Osteoblast (primary cell): ENCODE results near the gene DDI2. TPM values are rescaled to one million over a fixed set of nuclear protein-coding genes. Genes with fewer than 3 reads are reported as not detected.
A peak's percentile ranks its signal among the peaks of the same experiment; 100 is the strongest.
"Not testable (repeated sequence)": the region's sequence is repeated elsewhere in the genome, so short reads cannot be mapped to it uniquely, and the experiment has no call there.

ENCODE experiments used
- DNase-seq: peaks from one replicate; pipeline ENCODE4 v3.0.0; 2011; ENCODE audit warnings: low spot score, mixed read lengths; ENCODE audit not compliant: insufficient read length; ENCODE audit errors: missing footprints
- H2AFZ ChIP-seq: 2 replicates; pipeline ENCODE4 v1.6.0; 2011; ENCODE audit warnings: mild to moderate bottlenecking, low read length
- H3K27ac ChIP-seq: 2 replicates; pipeline ENCODE4 v1.5.1; 2011; ENCODE audit warnings: mild to moderate bottlenecking, low read depth, low read length, moderate library complexity
- H3K27me3 ChIP-seq: 2 replicates; pipeline ENCODE4 v1.6.0; 2012; ENCODE audit warnings: mild to moderate bottlenecking, control low read depth, inconsistent platforms, low read length, moderate library complexity; ENCODE audit not compliant: insufficient read depth
- H3K36me3 ChIP-seq: 2 replicates; pipeline ENCODE4 v1.5.1; 2011; ENCODE audit warnings: mild to moderate bottlenecking, low read length, control low read depth, moderate library complexity; ENCODE audit not compliant: insufficient read depth
- H3K4me1 ChIP-seq: 2 replicates; pipeline ENCODE4 v1.5.1; 2011; ENCODE audit warnings: mild to moderate bottlenecking, low read length, control low read depth, moderate library complexity; ENCODE audit not compliant: insufficient read depth
- H3K4me2 ChIP-seq: 2 replicates; pipeline ENCODE4 v1.6.0; 2011; ENCODE audit warnings: mild to moderate bottlenecking, low read length; ENCODE audit not compliant: insufficient read depth
- H3K4me3 ChIP-seq: fragments of 200-600 bp; sonication (generic); 3 replicates; pipeline ENCODE4 v1.5.1; 2012; ENCODE audit warnings: mild to moderate bottlenecking, low read length, inconsistent platforms; ENCODE audit not compliant: insufficient read depth
- H3K79me2 ChIP-seq: 2 replicates; pipeline ENCODE4 v1.6.0; 2012; ENCODE audit warnings: mild to moderate bottlenecking, low read length, control low read depth, inconsistent platforms; ENCODE audit not compliant: insufficient read depth
- H3K9me3 ChIP-seq: 2 replicates; pipeline ENCODE4 v1.5.1; 2011; ENCODE audit warnings: low read depth, low read length, control low read depth
- H4K20me1 ChIP-seq: 2 replicates; pipeline ENCODE4 v1.6.0; 2012; ENCODE audit warnings: mild to moderate bottlenecking, low read length, control low read depth; ENCODE audit not compliant: insufficient read depth
- CTCF ChIP-seq: IDR thresholded peaks from 2 replicates; pipeline ENCODE4 v1.5.1; 2011; ENCODE audit warnings: mild to moderate bottlenecking, low read depth, low read length, moderate library complexity; ENCODE audit errors: extremely low read depth
- total RNA-seq: library from RNA; depleted of rRNA; stranded (reverse); fragments of >200 nt; gene quantifications from 2 replicates; pipeline ENCODE4 v1.2.3, GENCODE V29; 2012

DDI2 gene
- total RNA-seq, 1 donor, result 29.3 TPM

GRCh38 chr1:15592285-15592684 is 25.0 kb upstream of the DDI2 start:
- Histone ChIP-seq H3K9me3 (no peaks in the 10 kb centered on the region), H3K4me2 (no peak overlapping the region), H3K4me1 (no peaks in the 10 kb centered on the region), H2AFZ (no peak overlapping the region), H3K27me3 (peaks cover 5% of the 10 kb centered on the region), H3K4me3 (no peak overlapping the region), H3K36me3 (no peaks in the 10 kb centered on the region), H3K79me2 (no peaks in the 10 kb centered on the region), H3K27ac (no peak overlapping the region), H4K20me1 (no peaks in the 10 kb centered on the region)
- TF ChIP-seq CTCF, result no peak
- DNase-seq, result no peak

- Histone ChIP-seq H3K9me3 (no peaks in the 10 kb centered on the region), H3K4me2 (no peak overlapping the region), H4K20me1 (no peaks in the 10 kb centered on the region), H3K4me3 (no peak overlapping the region), H3K79me2 (no peaks in the 10 kb centered on the region), H3K27me3 (peaks cover 10% of the 10 kb centered on the region), H3K4me1 (no peaks in the 10 kb centered on the region), H3K36me3 (no peaks in the 10 kb centered on the region), H3K27ac (no peak overlapping the region), H2AFZ (no peak overlapping the region)
- no peak for TF ChIP-seq CTCF
- DNase-seq, result no peak
Measured at GRCh38 chr1:15595809-15596617, 21.2 kb upstream of the DDI2 start.

- DNase-seq, result no peak
- H3K27ac ChIP-seq, result no peak overlapping the region
- peaks cover 2% of the 10 kb centered on the region for H3K79me2 ChIP-seq
- H3K4me3 ChIP-seq, result no peak overlapping the region
- H4K20me1 ChIP-seq, result no peaks in the 10 kb centered on the region
- H3K4me2 ChIP-seq, result no peak overlapping the region
- H3K27me3 ChIP-seq, result peaks cover 10% of the 10 kb centered on the region
- H3K36me3 ChIP-seq, result no peaks in the 10 kb centered on the region
- H3K9me3 ChIP-seq, result no peaks in the 10 kb centered on the region
- peaks cover 7% of the 10 kb centered on the region for H3K4me1 ChIP-seq
- no peak overlapping the region for H2AFZ ChIP-seq
- TF ChIP-seq CTCF, result no peak
Measured at GRCh38 chr1:15598436-15598835, 18.8 kb upstream of the DDI2 start.

DNA sequence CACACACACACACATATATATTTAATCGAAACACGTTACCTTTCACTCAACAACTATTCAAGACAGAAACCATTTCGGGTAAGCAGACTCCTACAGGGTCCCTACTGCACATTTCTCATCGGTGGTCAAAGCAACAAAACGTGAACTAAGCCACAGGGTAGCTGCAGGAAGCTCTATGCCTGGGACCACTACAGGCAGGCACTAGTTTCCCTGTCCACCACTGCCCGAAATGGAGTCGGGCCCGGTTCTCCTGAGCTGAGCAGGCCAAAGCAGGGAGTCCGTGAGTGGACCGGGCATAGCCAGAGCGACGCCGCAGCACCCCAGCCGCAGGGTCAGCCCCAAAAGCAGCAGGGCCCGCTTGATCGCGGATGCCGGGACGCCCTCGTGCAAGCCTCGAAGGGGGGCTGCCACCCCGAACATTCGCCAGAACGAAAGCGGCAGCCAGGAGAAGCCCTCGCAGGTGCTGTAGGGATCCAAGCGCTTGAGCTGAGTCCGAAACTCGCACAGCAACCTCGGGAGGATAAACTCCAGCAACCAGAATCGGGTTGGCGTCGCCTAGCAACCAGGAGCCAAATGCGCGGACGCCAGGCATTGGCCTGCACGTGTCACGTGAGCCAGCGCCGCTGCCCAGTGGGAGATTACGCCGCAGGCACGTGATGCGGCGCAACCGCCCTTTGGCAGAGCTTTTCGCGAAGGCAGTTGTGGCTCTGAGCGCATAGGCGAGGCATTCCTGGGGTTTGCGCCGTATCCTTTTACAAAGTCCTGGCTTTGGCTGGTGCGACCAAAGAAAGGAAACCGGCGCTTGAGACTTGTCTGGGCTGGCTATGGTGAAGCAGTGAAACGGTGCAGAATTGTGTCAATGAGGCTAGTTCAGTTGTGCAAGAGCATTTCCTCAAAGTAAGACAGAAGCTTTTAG is 13.9 kb upstream of the DDI2 start:
- peaks cover 11% of the 10 kb centered on the region for H3K4me1 ChIP-seq
- DNase-seq, result peak; percentile 100
- H3K36me3 ChIP-seq, result no peaks in the 10 kb centered on the region
- H4K20me1 ChIP-seq, result no peaks in the 10 kb centered on the region
- H3K9me3 ChIP-seq, result no peaks in the 10 kb centered on the region
- H3K27ac ChIP-seq, result peak overlapping the region; percentile 78
- peak overlapping the region; percentile 72 for H2AFZ ChIP-seq
- H3K79me2 ChIP-seq, result peaks cover 2% of the 10 kb centered on the region
- no peak for TF ChIP-seq CTCF
- peak overlapping the region; percentile 85 for H3K4me3 ChIP-seq
- H3K27me3 ChIP-seq, result no peaks in the 10 kb centered on the region
- H3K4me2 ChIP-seq, result peak overlapping the region; percentile 86

GRCh38 chr1:15603966-15604282 is 13.3 kb upstream of the DDI2 start:
- not testable (repeated sequence) for H3K27ac ChIP-seq, H3K79me2 ChIP-seq, H3K27me3 ChIP-seq, DNase-seq, H3K9me3 ChIP-seq, H3K36me3 ChIP-seq, H4K20me1 ChIP-seq
- peak overlapping the region; percentile 85 for H3K4me3 ChIP-seq
- H2AFZ ChIP-seq, result peak overlapping the region; percentile 72
- peak overlapping the region; percentile 86 for H3K4me2 ChIP-seq
- H3K4me1 ChIP-seq, result peaks cover 11% of the 10 kb centered on the region

DNA sequence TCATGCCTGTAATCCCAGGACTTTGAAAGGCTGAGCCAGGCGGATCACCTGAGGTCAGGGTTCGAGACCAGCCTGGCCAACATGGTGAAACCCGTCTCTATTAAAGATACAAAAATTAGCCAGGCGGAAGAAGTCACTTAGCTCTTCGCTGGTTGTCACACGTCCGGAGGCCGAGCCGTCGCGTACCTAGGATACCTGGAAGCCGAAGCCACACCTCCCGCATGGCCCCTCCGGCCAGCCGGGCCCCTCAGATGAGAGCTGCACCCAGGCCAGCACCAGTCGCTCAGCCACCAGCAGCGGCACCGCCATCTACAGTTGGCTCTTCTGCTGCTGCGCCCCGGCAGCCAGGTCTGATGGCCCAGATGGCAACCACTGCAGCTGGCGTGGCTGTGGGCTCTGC is 12.9 kb upstream of the DDI2 start:
- DNase-seq, H3K36me3 ChIP-seq: not testable (repeated sequence)

More for the DNA sequence above, 12.9 kb upstream of the DDI2 start:
- H3K9me3 ChIP-seq, H3K27me3 ChIP-seq, H3K4me3 ChIP-seq, H3K27ac ChIP-seq, H3K79me2 ChIP-seq, H2AFZ ChIP-seq, H4K20me1 ChIP-seq: not testable (repeated sequence)
- H3K4me2 ChIP-seq, result peak overlapping the region; percentile 86
- peaks cover 11% of the 10 kb centered on the region for H3K4me1 ChIP-seq
